ENCODE results near the gene LIMA1.

LIMA1 gene

GRCh38 chr12:50142993-50143392 is 140.3 kb downstream of the LIMA1 start:
- DNase-seq = no peak

GRCh38 chr12:50132505-50133135 is 150.7 kb downstream of the LIMA1 start:
- no peak for DNase-seq

- no peak for DNase-seq
These were observed 154.0 kb downstream of the LIMA1 start for GRCh38 chr12:50129290-50129689.

GRCh38 chr12:50127546-50127945 is 155.8 kb downstream of the LIMA1 start:
- DNase-seq = no peak
